ENCODE measurements around the gene EPG5. TPM values are rescaled to one million over a fixed set of nuclear protein-coding genes. Genes with fewer than 3 reads are reported as not detected.

The EPG5 gene
- total and polyA plus RNA-seq, 2 of the 4 experiments (the other 2 are of a cell fraction): 37.3 to 114 TPM

DNA sequence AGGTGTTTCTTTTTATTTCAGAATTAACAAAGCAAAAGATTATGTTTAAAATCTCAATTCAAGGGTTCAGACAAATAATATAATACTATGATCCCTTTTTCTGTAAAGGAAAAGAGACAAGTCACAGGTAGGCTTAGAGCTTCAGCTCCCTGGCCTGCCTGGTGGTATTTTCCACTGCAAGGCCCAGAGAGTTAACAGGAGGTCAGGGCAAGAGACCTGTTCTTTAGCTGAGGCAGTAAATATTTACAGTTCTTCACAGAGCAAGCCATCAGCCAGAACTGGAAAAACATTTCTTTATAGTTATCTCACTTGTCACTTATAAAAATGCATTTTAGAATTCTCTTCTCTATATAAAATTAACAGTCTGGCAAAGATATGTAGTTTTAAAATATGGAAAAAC is 70.1 kb downstream of the EPG5 start:
- H4K8ac ChIP-seq (ENCODE audit: low read depth in 2 of 2, low read length in 2 of 2): no peak overlapping the region
- TF ChIP-seq RAD21 (IDR thresholded peaks at IDR 0.05; ENCODE audit: low read length): no peak
- TF ChIP-seq CHD1 (IDR thresholded peaks at IDR 0.05; ENCODE audit: low read depth, low read length): no peak
- no peak for TF ChIP-seq BHLHE40 (IDR thresholded peaks at IDR 0.05; ENCODE audit: low read depth, low read length)
- TF ChIP-seq, protein P1, sequence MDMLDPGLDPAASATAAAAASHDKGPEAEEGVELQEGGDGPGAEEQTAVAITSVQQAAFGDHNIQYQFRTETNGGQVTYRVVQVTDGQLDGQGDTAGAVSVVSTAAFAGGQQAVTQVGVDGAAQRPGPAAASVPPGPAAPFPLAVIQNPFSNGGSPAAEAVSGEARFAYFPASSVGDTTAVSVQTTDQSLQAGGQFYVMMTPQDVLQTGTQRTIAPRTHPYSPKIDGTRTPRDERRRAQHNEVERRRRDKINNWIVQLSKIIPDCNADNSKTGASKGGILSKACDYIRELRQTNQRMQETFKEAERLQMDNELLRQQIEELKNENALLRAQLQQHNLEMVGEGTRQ (IDR thresholded peaks at IDR 0.05; ENCODE audit: low read depth, low read length): no peak
- TF ChIP-seq POLR2A (IDR thresholded peaks at IDR 0.05; ENCODE audit: low read depth, low read length): no peak
- no peaks in the 10 kb centered on the region for H3K9me1 ChIP-seq (ENCODE audit: insufficient read depth, low read length)
- POLR2A ChIA-PET (ENCODE audit: unreplicated experiment): no interaction called here
- H4K20me1 ChIP-seq (ENCODE audit: insufficient read depth, low read length): no peaks in the 10 kb centered on the region
- H2BK15ac ChIP-seq (ENCODE audit: low read depth, low read length): no peak overlapping the region
- no peak overlapping the region for H2BK120ac ChIP-seq (ENCODE audit: low read depth, low read length)
- H4K5ac ChIP-seq (ENCODE audit: low read depth, low read length): no peak overlapping the region
- in situ Hi-C loops (cut with MboI; ENCODE audit: low sequenced_read_pairs) (no loop called here), intact Hi-C loops (cut with micrococcal nuclease) (no loop called here), dilution Hi-C loops (cut with HindIII; ENCODE audit: low sequenced_read_pairs, unreplicated experiment) (no loop called here)
- no peak overlapping the region for H3K4me2 ChIP-seq (ENCODE audit: low read depth, low read length)
- H3K27me3 ChIP-seq (ENCODE audit: control insufficient read depth, insufficient read depth, low read length): no peaks in the 10 kb centered on the region
- H3K23ac ChIP-seq (ENCODE audit: low read depth, low read length): no peak overlapping the region
- CTCF ChIA-PET: no interaction called here
- H3K79me1 ChIP-seq (ENCODE audit: low read depth in 1 of 2, low read length in 2 of 2): peaks cover 9 to 14% of the 10 kb centered on the region in 2 experiments
- DNase-seq (no peak), ATAC-seq (ENCODE audit: low read depth) (no peak)
- H2BK20ac ChIP-seq (ENCODE audit: low read depth, low read length): no peak overlapping the region
- H2AFZ ChIP-seq (replicated peaks; ENCODE audit: low read length, poor library complexity): no peak overlapping the region
- H3K36me3 ChIP-seq (ENCODE audit: control insufficient read depth, insufficient read depth, low read length): peaks cover 35% of the 10 kb centered on the region
- no peaks in the 10 kb centered on the region for H3K4me1 ChIP-seq (ENCODE audit: control insufficient read depth, insufficient read depth, low read length)
- no peak overlapping the region for H2AK5ac ChIP-seq (ENCODE audit: low read depth, low read length)
- no peak overlapping the region for H4K91ac ChIP-seq (ENCODE audit: insufficient read depth, low read depth, low read length)
- no peak overlapping the region for H3K4me3 ChIP-seq (ENCODE audit: insufficient read depth, low read depth, low read length)
- no peaks in the 10 kb centered on the region for H3K9me3 ChIP-seq (ENCODE audit: control insufficient read depth, insufficient read depth, low read length)
- H2BK5ac ChIP-seq (ENCODE audit: low read depth, low read length, poor library complexity, severe bottlenecking): no peak overlapping the region
- H3K56ac ChIP-seq (ENCODE audit: extremely low read depth, insufficient read depth, low read length): no peak overlapping the region
- H3K18ac ChIP-seq (ENCODE audit: low read depth, low read length): no peak overlapping the region
- H3K4ac ChIP-seq (ENCODE audit: low read depth, low read length): no peak overlapping the region
- H3K27ac ChIP-seq (ENCODE audit: insufficient read depth, low read length): no peak overlapping the region
- no TSS peak for BruUV-seq (replicated peaks)
- no peak overlapping the region for H3K9ac ChIP-seq (ENCODE audit: low read depth, low read length)
- H2AK9ac ChIP-seq (replicated peaks; ENCODE audit: low read depth, low read length, poor library complexity): no peak overlapping the region
- H3K14ac ChIP-seq (replicated peaks; ENCODE audit: low read depth, low read length): no peak overlapping the region

Measured in IMR-90 (cell line).